NB4 (cell line): ENCODE measurements around the gene DOK7.

Source experiments
- POLR2A ChIP-seq: IDR thresholded peaks from 2 replicates; pipeline ENCODE4 v1.6.1; 2011; ENCODE audit warnings: mild to moderate bottlenecking; ENCODE audit not compliant: insufficient read length; ENCODE audit errors: extremely low read depth
- TF ChIP-seq, protein P1 (sequence below): IDR thresholded peaks from one replicate; pipeline ENCODE4 v1.5.1; 2012; ENCODE audit warnings: low read depth, low read length

DNA sequence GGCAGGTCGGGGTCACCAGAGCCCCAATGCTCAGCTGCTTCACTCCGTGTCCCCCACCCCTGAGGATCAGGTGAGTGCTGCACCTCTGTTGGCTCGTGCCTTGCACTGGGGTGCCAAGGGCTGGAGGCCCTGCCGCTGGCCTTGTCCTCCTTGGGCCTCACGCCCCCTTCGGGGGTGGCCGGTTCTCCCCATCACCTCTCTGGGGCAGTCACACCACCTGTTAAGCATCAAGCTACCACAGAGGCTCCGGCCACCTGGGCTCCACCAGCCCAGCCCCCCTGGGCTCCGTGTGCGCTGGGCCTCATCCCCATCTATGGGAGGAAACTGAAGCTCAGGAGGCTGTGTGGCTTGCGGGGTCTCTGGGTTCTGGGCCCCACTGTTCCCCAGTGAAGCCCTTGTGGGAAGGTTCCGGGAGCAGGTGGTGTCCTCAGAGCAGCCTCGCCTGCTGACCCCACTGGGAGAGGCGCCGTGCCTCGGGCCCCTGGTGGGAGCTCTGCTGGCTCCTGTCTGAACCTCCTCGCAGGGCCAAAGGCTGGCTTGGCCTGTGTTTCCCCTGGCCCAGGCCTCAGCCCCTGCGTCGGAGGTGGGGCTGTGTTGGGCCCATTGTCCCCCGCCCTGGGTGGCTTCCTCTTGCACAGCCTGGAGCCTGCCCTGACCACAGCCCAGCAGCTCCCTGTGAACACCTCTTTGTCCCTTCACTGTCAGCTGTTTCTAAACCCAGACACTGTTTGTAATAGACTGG is 30.8 kb downstream of the DOK7 start:
- TF ChIP-seq POLR2A: no peak
- TF ChIP-seq, protein P1, sequence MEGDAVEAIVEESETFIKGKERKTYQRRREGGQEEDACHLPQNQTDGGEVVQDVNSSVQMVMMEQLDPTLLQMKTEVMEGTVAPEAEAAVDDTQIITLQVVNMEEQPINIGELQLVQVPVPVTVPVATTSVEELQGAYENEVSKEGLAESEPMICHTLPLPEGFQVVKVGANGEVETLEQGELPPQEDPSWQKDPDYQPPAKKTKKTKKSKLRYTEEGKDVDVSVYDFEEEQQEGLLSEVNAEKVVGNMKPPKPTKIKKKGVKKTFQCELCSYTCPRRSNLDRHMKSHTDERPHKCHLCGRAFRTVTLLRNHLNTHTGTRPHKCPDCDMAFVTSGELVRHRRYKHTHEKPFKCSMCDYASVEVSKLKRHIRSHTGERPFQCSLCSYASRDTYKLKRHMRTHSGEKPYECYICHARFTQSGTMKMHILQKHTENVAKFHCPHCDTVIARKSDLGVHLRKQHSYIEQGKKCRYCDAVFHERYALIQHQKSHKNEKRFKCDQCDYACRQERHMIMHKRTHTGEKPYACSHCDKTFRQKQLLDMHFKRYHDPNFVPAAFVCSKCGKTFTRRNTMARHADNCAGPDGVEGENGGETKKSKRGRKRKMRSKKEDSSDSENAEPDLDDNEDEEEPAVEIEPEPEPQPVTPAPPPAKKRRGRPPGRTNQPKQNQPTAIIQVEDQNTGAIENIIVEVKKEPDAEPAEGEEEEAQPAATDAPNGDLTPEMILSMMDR: no peak
